ENCODE measurements around the gene COQ2.

GRCh38 chr4:83228231-83228630 is 56.4 kb downstream of the COQ2 start:
- no peak for TF ChIP-seq POLR2AphosphoS5 (IDR thresholded peaks at IDR 0.05)
- no peak for TF ChIP-seq POLR2A (IDR thresholded peaks at IDR 0.05)

All from breast epithelium (tissue), 3 donors.